ENCODE data around the gene MRPS31. TPM values are rescaled to one million over a fixed set of nuclear protein-coding genes. Genes with fewer than 3 reads are reported as not detected.

Gene MRPS31
- total and polyA plus RNA-seq, 4 donors: 13.4 to 17.6 (median 16.0) TPM

GRCh38 chr13:40799508-40799907, 28.5 kb upstream of the MRPS31 start:
- Histone ChIP-seq H3K9ac (ENCODE audit: low read depth in 1 of 2, low read length in 2 of 2) (no peak overlapping the region), H3K4me1 (ENCODE audit: control insufficient read depth in 4 of 4, insufficient read depth in 4 of 4, low read length in 3 of 4) (peaks cover 15 to 78% (median 40%) of the 10 kb centered on the region in 4 donors), H3K27me3 (ENCODE audit: control insufficient read depth in 4 of 4, insufficient read depth in 4 of 4, low read length in 3 of 4) (no peaks in the 10 kb centered on the region), H3K27ac (ENCODE audit: low read depth in 1 of 2, low read length in 2 of 2) (peak overlapping the region in 1 of 2 donors; percentile 73), H3K36me3 (ENCODE audit: control insufficient read depth in 4 of 4, insufficient read depth in 3 of 4, low read depth in 1 of 4, low read length in 3 of 4) (peaks cover 0 to 20% (median 2%) of the 10 kb centered on the region in 4 donors), H3K4me3 (ENCODE audit: low read depth in 1 of 3, low read length in 3 of 3) (no peak overlapping the region), H3K9me3 (ENCODE audit: control insufficient read depth in 4 of 4, low read length in 3 of 4) (no peaks in the 10 kb centered on the region)
- DNase-seq (ENCODE audit: low spot score): no peak
- WGBS: 97% methylated on average over 4 of the region's 4 CpGs
- TF ChIP-seq RAD21 (IDR thresholded peaks at IDR 0.05) (no peak), TAF1 (conservative IDR thresholded peaks at IDR 0.05) (no peak), RXRA (IDR thresholded peaks at IDR 0.05) (no peak), JUND (IDR thresholded peaks at IDR 0.05) (no peak), REST (IDR thresholded peaks at IDR 0.05) (no peak)
- TF ChIP-seq, protein P1, sequence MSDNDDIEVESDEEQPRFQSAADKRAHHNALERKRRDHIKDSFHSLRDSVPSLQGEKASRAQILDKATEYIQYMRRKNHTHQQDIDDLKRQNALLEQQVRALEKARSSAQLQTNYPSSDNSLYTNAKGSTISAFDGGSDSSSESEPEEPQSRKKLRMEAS (IDR thresholded peaks at IDR 0.05): no peak

GRCh38 chr13:40798380-40798779, 27.4 kb upstream of the MRPS31 start:
- TF ChIP-seq FOXA2 (IDR thresholded peaks at IDR 0.05) (peak; percentile 82), HNF4A (conservative IDR thresholded peaks at IDR 0.05) (peak in 1 of 2 donors; percentile 4), GABPA (IDR thresholded peaks at IDR 0.05 in 1 of 2, conservative IDR thresholded peaks at IDR 0.05 in 1 of 2) (no peak), FOXA1 (IDR thresholded peaks at IDR 0.05) (no peak), EGR1 (IDR thresholded peaks at IDR 0.05; ENCODE audit: low read depth in 2 of 2) (no peak), HNF4G (IDR thresholded peaks at IDR 0.05) (no peak), NR2F2 (IDR thresholded peaks at IDR 0.05) (no peak), RAD21 (IDR thresholded peaks at IDR 0.05) (peak in 1 of 2 donors; percentile 11), REST (IDR thresholded peaks at IDR 0.05) (peak; percentile 35), RXRA (IDR thresholded peaks at IDR 0.05) (peak; percentile 21 to 30), JUND (IDR thresholded peaks at IDR 0.05) (peak in 1 of 2 donors; percentile 46), CTCF (IDR thresholded peaks at IDR 0.05; ENCODE audit: low read depth, low read length, missing input control) (no peak), TAF1 (conservative IDR thresholded peaks at IDR 0.05) (no peak), SP1 (IDR thresholded peaks at IDR 0.05) (peak; percentile 16), YY1 (IDR thresholded peaks at IDR 0.05) (peak; percentile 94)
- TF ChIP-seq, protein P2, sequence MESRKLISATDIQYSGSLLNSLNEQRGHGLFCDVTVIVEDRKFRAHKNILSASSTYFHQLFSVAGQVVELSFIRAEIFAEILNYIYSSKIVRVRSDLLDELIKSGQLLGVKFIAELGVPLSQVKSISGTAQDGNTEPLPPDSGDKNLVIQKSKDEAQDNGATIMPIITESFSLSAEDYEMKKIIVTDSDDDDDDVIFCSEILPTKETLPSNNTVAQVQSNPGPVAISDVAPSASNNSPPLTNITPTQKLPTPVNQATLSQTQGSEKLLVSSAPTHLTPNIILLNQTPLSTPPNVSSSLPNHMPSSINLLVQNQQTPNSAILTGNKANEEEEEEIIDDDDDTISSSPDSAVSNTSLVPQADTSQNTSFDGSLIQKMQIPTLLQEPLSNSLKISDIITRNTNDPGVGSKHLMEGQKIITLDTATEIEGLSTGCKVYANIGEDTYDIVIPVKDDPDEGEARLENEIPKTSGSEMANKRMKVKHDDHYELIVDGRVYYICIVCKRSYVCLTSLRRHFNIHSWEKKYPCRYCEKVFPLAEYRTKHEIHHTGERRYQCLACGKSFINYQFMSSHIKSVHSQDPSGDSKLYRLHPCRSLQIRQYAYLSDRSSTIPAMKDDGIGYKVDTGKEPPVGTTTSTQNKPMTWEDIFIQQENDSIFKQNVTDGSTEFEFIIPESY (IDR thresholded peaks at IDR 0.05): no peak
- TF ChIP-seq, protein P1 (IDR thresholded peaks at IDR 0.05): no peak
- TF ChIP-seq, protein P3, sequence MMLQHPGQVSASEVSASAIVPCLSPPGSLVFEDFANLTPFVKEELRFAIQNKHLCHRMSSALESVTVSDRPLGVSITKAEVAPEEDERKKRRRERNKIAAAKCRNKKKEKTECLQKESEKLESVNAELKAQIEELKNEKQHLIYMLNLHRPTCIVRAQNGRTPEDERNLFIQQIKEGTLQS (IDR thresholded peaks at IDR 0.05): no peak
- peak overlapping the region; percentile 3 to 24 for H3K9ac ChIP-seq (ENCODE audit: low read depth in 1 of 2, low read length in 2 of 2)
- H3K4me1 ChIP-seq (ENCODE audit: control insufficient read depth in 4 of 4, insufficient read depth in 4 of 4, low read length in 3 of 4): peaks cover 17 to 83% (median 44%) of the 10 kb centered on the region in 4 donors
- DNase-seq (ENCODE audit: low spot score): no peak
- peak overlapping the region; percentile 73 to 92 for H3K27ac ChIP-seq (ENCODE audit: low read depth in 1 of 2, low read length in 2 of 2)
- no peak overlapping the region for H3K4me3 ChIP-seq (ENCODE audit: low read depth in 1 of 3, low read length in 3 of 3)
- no peaks in the 10 kb centered on the region for H3K9me3 ChIP-seq (ENCODE audit: control insufficient read depth in 4 of 4, low read length in 3 of 4)
- H3K36me3 ChIP-seq (ENCODE audit: control insufficient read depth in 4 of 4, insufficient read depth in 3 of 4, low read depth in 1 of 4, low read length in 3 of 4): peaks cover 0 to 15% (median 0%) of the 10 kb centered on the region in 4 donors
- H3K27me3 ChIP-seq (ENCODE audit: control insufficient read depth in 4 of 4, insufficient read depth in 4 of 4, low read length in 3 of 4): no peaks in the 10 kb centered on the region
- 49% methylated on average over 9 of the region's 9 CpGs for WGBS
